PC-9 (cell line): ENCODE data around the gene VPS13D. TPM values are rescaled to one million over a fixed set of nuclear protein-coding genes. Genes with fewer than 3 reads are reported as not detected.

Experiments used
- BruUV-seq: library from RNA; stranded (reverse); fragments of 400-500 nt; replicated peaks from 2 replicates; lab custom pipeline; 2021; lab: Mats Ljungman, UMichigan
- CTCF ChIA-PET: fragments of 300-600 bp; sonication (Branson Sonifier 250); formaldehyde crosslinking; loops from one replicate; lab custom pipeline; 2022; ENCODE audit warnings: antibody characterized with exemption; lab: Charles Lee
- POLR2A ChIA-PET: fragments of 300-600 bp; sonication (Branson Sonifier 250); formaldehyde crosslinking; loops from one replicate; lab custom pipeline; 2022; ENCODE audit warnings: antibody characterized with exemption; ENCODE audit not compliant: unreplicated experiment; lab: Charles Lee
- DNase-seq, 2 experiments: peaks; one replicate each; pipeline versions ENCODE4 v3.0.0 to v3.0.0-alpha.2; 2015 to 2022; ENCODE audit warnings: mixed read lengths in 1 of 2
- H2AFZ ChIP-seq: fragments of 200-600 bp; sonication (generic); 2 replicates; pipeline ENCODE4 v1.8.1; 2017; ENCODE audit warnings: antibody characterized with exemption
- H3F3A ChIP-seq: fragments of 200-600 bp; sonication (generic); 2 replicates; pipeline ENCODE4 v1.8.1; 2017; ENCODE audit warnings: antibody characterized with exemption, mild to moderate bottlenecking, low read depth; ENCODE audit not compliant: insufficient read depth
- H3K27ac ChIP-seq: fragments of 200-600 bp; sonication (generic); 2 replicates; pipeline ENCODE4 v1.6.1; 2016; ENCODE audit warnings: mixed run types
- H3K27me3 ChIP-seq: fragments of 200-600 bp; sonication (generic); 2 replicates; pipeline ENCODE4 v1.6.1; 2016; ENCODE audit warnings: low read depth, mixed run types; ENCODE audit not compliant: insufficient read depth
- H3K36me3 ChIP-seq: fragments of 200-600 bp; sonication (generic); 2 replicates; pipeline ENCODE4 v1.6.1; 2016; ENCODE audit warnings: low read depth, mixed run types
- H3K4me1 ChIP-seq: fragments of 200-600 bp; sonication (generic); replicated peaks from 2 replicates; pipeline ENCODE4 v1.6.1; 2016; ENCODE audit warnings: mixed run types; ENCODE audit not compliant: insufficient read depth
- H3K4me2 ChIP-seq: fragments of 200-600 bp; sonication (generic); 2 replicates; pipeline ENCODE4 v1.6.1; 2017; ENCODE audit warnings: mixed run types
- H3K4me3 ChIP-seq: fragments of 200-600 bp; sonication (generic); 2 replicates; pipeline ENCODE4 v1.6.1; 2016; ENCODE audit warnings: mixed run types
- H3K79me2 ChIP-seq: fragments of 200-600 bp; sonication (generic); 2 replicates; pipeline ENCODE4 v1.6.1; 2017; ENCODE audit warnings: low read depth, mixed run types
- H3K9me2 ChIP-seq: fragments of 200-600 bp; sonication (generic); 2 replicates; pipeline ENCODE4 v1.8.1; 2017; ENCODE audit warnings: mild to moderate bottlenecking; ENCODE audit not compliant: insufficient read depth
- H3K9me3 ChIP-seq: fragments of 200-600 bp; sonication (generic); 2 replicates; pipeline ENCODE4 v1.8.1; 2016; ENCODE audit warnings: low read depth; ENCODE audit not compliant: insufficient read depth
- H4K20me1 ChIP-seq: fragments of 200-600 bp; sonication (generic); 2 replicates; pipeline ENCODE4 v1.8.1; 2017; ENCODE audit not compliant: insufficient read depth
- CTCF ChIP-seq: fragments of 200-600 bp; sonication (generic); conservative IDR thresholded peaks from 2 replicates; pipeline ENCODE4 v1.6.1; 2017; ENCODE audit warnings: mixed run types, antibody characterized with exemption, mild to moderate bottlenecking, moderate library complexity
- EZH2 ChIP-seq: fragments of 200-600 bp; sonication (generic); IDR thresholded peaks from 2 replicates; pipeline ENCODE4 v1.8.0; 2017; ENCODE audit warnings: antibody characterized with exemption, low read depth
- intact Hi-C: fragments of 100-400 bp; cut with micrococcal nuclease; formaldehyde crosslinking; loops from one replicate; pipeline ENCODE4 v1.10.0; 2022; ENCODE audit not compliant: unreplicated experiment
- total RNA-seq: library from RNA; stranded (reverse); gene quantifications from 2 replicates; pipeline ENCODE4 v1.2.3, GENCODE V29; 2021

Gene VPS13D
- total RNA-seq, 1 experiment from 2014 or later = 36.2 TPM

GRCh38 chr1:12279728-12280464 lies 50.1 kb downstream of the VPS13D start:
- POLR2A ChIA-PET = no interaction called here
- BruUV-seq = no TSS peak
- H4K20me1 ChIP-seq = no peaks in the 10 kb centered on the region
- H3K4me2 ChIP-seq = no peak overlapping the region
- DNase-seq = no peak
- no peaks in the 10 kb centered on the region for H3K79me2 ChIP-seq
- intact Hi-C loops = loop anchor here (10.0 kb wide), 1 partner anchor 495 kb away; the partner anchor contains the start of gene PRAMEF12
- no peak overlapping the region for H3K27ac ChIP-seq
- H3K9me3 ChIP-seq = no peaks in the 10 kb centered on the region
- no peak overlapping the region for H2AFZ ChIP-seq
- no peak overlapping the region for H3K4me3 ChIP-seq
- H3K27me3 ChIP-seq = no peaks in the 10 kb centered on the region
- CTCF ChIA-PET = no interaction called here
- H3K9me2 ChIP-seq = no peaks in the 10 kb centered on the region
- peaks cover 4% of the 10 kb centered on the region; the same call in 1 of the 2 replicates for H3K36me3 ChIP-seq
- no peaks in the 10 kb centered on the region for H3F3A ChIP-seq
- no peaks in the 10 kb centered on the region for H3K4me1 ChIP-seq
- no peak for TF ChIP-seq CTCF
- no peak for TF ChIP-seq EZH2

GRCh38 chr1:12282142-12282541 lies 52.3 kb downstream of the VPS13D start:
- H3K27ac ChIP-seq = no peak overlapping the region
- H4K20me1 ChIP-seq = no peaks in the 10 kb centered on the region
- intact Hi-C loops = no loop called here
- CTCF ChIA-PET = no interaction called here
- H3K9me2 ChIP-seq = no peaks in the 10 kb centered on the region
- TF ChIP-seq CTCF (no peak), EZH2 (no peak)
- no peak for DNase-seq
- POLR2A ChIA-PET = no interaction called here
- no TSS peak for BruUV-seq
- H3K9me3 ChIP-seq = no peaks in the 10 kb centered on the region
- H2AFZ ChIP-seq = no peak overlapping the region
- no peaks in the 10 kb centered on the region for H3F3A ChIP-seq
- no peaks in the 10 kb centered on the region for H3K27me3 ChIP-seq
- no peak overlapping the region for H3K4me2 ChIP-seq
- no peak overlapping the region for H3K4me3 ChIP-seq
- no peaks in the 10 kb centered on the region for H3K79me2 ChIP-seq
- no peaks in the 10 kb centered on the region for H3K4me1 ChIP-seq
- H3K36me3 ChIP-seq = no peaks in the 10 kb centered on the region

DNA sequence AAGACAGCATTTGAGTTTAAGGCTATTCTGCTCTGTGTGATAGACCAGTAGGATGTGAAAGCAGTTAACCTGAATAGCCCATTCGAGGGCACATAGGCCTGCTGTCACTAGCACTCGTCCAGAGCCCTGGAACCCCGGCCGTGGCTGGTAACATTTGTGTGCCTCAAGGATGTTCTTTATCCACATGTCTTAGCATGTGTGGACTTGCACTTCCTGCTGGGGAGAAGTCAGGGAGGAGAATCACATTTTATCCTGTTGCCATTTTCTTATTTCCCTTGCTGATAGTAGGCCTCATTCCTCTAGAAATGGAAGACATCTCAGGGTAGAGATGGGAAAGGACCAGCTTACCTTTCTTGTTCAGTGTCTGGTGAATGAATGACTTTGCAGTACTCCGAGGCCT lies 54.7 kb downstream of the VPS13D start:
- H3K79me2 ChIP-seq = no peaks in the 10 kb centered on the region
- no peaks in the 10 kb centered on the region for H3K27me3 ChIP-seq
- H3K27ac ChIP-seq = no peak overlapping the region
- BruUV-seq = no TSS peak
- H2AFZ ChIP-seq = no peak overlapping the region
- no peaks in the 10 kb centered on the region for H3K4me1 ChIP-seq
- ChIA-PET POLR2A (no interaction called here), CTCF (no interaction called here)
- no peaks in the 10 kb centered on the region for H3K36me3 ChIP-seq
- no peaks in the 10 kb centered on the region for H3K9me3 ChIP-seq
- H3K4me3 ChIP-seq = no peak overlapping the region
- no peaks in the 10 kb centered on the region for H4K20me1 ChIP-seq
- intact Hi-C loops = no loop called here
- no peaks in the 10 kb centered on the region for H3K9me2 ChIP-seq
- TF ChIP-seq CTCF = no peak
- no peak for TF ChIP-seq EZH2
- no peaks in the 10 kb centered on the region for H3F3A ChIP-seq
- no peak overlapping the region for H3K4me2 ChIP-seq
- no peak for DNase-seq
